OCI-LY7 (cell line): ENCODE measurements around the gene LONRF2.

Experiments used
- EZH2phosphoT487 ChIP-seq: fragments of 200-600 bp; sonication (generic); IDR thresholded peaks from 2 replicates; pipeline ENCODE4 v1.6.1; 2018; ENCODE audit warnings: low read depth, borderline replicate concordance, mild to moderate bottlenecking, mixed run types, antibody characterized with exemption, low read length, moderate library complexity, mixed read lengths
- TF ChIP-seq, protein P1 (sequence below): fragments of 200-600 bp; sonication (generic); conservative IDR thresholded peaks from 2 replicates; pipeline ENCODE4 v1.5.1; 2014; ENCODE audit warnings: mild to moderate bottlenecking, antibody characterized with exemption, low read length, moderate library complexity, mixed read lengths

- TF ChIP-seq, protein P1, sequence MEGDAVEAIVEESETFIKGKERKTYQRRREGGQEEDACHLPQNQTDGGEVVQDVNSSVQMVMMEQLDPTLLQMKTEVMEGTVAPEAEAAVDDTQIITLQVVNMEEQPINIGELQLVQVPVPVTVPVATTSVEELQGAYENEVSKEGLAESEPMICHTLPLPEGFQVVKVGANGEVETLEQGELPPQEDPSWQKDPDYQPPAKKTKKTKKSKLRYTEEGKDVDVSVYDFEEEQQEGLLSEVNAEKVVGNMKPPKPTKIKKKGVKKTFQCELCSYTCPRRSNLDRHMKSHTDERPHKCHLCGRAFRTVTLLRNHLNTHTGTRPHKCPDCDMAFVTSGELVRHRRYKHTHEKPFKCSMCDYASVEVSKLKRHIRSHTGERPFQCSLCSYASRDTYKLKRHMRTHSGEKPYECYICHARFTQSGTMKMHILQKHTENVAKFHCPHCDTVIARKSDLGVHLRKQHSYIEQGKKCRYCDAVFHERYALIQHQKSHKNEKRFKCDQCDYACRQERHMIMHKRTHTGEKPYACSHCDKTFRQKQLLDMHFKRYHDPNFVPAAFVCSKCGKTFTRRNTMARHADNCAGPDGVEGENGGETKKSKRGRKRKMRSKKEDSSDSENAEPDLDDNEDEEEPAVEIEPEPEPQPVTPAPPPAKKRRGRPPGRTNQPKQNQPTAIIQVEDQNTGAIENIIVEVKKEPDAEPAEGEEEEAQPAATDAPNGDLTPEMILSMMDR: no peak
- TF ChIP-seq EZH2phosphoT487: no peak
Observed at GRCh38 chr2:100321179-100321865, 979 bp downstream of the LONRF2 start.
